SK-N-DZ (cell line): ENCODE results near the gene UVSSA.
"Not testable (repeated sequence)": the region's sequence is repeated elsewhere in the genome, so short reads cannot be mapped to it uniquely, and the experiment has no call there.

Source experiments
- DNase-seq: peaks from one replicate; pipeline ENCODE4 v3.0.0-alpha.2; 2015; ENCODE audit warnings: low spot score

UVSSA gene

GRCh38 chr4:1362046-1362445, 15.0 kb downstream of the UVSSA start:
- no peak for DNase-seq

GRCh38 chr4:1362521-1362920, 15.5 kb downstream of the UVSSA start:
- no peak for DNase-seq

GRCh38 chr4:1363513-1363912, 16.5 kb downstream of the UVSSA start:
- DNase-seq: peak; percentile 17

GRCh38 chr4:1364217-1364616, 17.2 kb downstream of the UVSSA start:
- DNase-seq: no peak

DNA sequence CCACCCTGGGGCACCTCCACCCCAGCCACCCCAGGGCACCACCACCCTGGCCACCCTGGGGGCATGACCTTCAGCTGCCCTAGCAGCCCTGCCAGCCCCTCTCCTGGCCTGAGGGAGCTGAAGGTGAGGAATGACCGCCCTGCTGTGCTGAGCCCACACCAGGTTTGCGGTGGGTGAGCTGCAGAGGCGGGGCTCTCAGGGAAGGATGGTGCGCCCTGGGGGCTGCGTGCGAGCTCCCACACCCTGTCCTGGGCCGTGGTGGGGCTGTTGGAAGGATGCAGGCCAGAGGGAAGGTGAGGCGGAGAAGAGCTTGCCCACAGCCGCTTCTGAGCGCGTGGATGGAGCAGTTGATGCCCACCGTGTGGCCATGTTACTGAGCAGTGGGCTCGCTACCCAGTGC, 17.7 kb downstream of the UVSSA start:
- DNase-seq: no peak

GRCh38 chr4:1365271-1366178, 18.5 kb downstream of the UVSSA start:
- DNase-seq: no peak

GRCh38 chr4:1366371-1367229, 19.6 kb downstream of the UVSSA start:
- no peak for DNase-seq

DNA sequence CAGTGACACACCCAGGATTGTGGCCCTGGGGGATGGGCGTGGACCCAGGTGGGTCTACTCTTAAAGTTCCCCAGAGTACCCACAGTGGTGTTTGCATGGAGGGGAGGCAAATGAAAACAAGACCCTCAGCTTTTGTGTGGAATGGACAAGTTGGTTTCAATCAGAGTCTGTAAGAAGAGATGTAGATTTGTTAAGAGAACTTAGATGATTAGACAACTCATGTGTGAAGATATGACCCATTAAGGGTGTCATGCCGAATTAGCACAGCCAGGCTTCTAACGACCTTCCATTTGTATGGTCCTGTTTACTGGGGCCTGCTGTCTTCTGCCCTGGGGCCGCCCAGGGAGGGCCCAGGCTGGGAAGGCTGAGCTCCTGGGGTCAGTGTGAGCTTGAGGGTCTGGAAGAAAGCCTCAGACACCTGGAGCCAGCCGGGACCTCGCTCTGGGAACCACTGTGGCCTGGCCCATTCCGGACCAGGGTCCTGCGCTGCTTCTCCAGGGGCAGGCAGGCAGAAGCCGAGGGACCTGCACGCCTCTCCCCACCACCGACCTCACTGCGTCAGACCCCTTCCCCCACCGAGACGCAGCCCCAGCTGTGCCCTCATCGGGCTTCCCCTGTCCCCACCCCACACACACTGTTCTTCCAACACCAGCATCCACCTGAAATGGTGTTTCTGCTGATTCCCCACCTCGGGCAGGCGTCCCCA, 20.4 kb downstream of the UVSSA start:
- no peak for DNase-seq

DNA sequence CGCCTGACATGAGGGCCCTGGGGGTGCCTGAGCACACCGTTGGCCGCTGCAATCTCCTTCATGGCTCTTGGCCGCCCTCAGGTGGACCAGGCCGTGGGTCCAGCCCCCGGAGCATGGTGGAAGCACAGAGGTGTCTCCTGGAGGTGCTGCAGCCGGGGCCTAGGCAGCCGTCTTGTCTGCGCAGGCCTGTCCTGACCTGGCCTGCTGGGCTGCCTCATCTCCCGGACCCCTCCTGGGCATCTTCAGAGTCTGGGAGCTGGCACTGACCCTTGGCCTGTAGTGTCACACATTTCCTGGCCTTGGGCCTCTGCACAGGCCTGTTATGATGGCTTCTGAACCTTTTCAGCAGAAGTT, 20.9 kb downstream of the UVSSA start:
- no peak for DNase-seq

- no peak for DNase-seq
Measured at GRCh38 chr4:1368421-1369090, 21.5 kb downstream of the UVSSA start.

GRCh38 chr4:1369091-1369450, 22.1 kb downstream of the UVSSA start:
- DNase-seq: no peak

- no peak for DNase-seq
Measured at GRCh38 chr4:1369479-1370079, 22.6 kb downstream of the UVSSA start.

- DNase-seq: no peak
Measured at GRCh38 chr4:1370321-1371124, 23.5 kb downstream of the UVSSA start.

DNA sequence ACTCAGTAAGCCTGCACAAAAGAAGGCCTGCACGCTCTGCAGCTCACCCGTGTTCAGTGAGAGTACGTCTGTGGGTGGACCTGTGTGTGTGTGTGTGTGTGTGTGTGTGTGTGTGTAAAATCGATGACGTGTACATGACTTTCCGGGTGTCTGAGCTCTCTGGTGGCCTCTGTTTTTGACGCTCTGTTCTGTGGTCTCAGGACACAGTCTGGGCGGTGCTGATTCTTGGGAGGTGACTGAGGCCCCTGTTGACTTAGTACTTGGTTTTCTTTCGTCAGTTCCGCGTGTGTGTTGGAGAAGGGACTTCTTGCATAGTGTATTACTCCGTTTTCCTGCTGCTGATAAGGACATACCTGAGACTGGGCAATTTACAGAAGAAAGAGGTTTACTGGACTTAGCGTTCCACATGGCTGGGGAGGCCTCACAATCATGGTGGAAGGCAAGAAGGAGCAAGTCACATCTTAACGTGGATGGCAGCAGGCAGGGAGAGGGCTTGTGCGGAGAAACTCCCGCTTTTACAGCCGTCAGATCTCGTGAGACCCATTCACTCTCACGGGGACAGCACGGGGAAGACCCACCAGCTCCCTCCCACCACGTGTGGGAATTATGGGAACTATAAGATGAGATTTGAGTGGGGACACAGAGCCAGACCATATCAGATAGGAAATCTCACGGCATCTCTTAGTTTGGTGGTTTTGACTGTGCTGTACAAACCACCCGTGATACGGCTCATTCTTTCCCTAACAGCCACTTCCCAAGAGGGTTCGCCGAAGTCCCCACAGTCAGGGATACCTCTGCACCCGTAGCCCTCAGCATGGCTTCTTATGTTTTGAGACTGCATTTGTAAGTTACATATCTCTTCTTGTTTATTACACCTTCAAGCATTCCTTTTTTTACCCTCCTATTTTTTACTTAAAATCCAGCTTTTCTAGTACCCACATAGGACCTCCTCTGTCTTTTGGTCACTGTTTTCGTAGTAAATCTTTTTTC, 24.5 kb downstream of the UVSSA start:
- no peak for DNase-seq

DNA sequence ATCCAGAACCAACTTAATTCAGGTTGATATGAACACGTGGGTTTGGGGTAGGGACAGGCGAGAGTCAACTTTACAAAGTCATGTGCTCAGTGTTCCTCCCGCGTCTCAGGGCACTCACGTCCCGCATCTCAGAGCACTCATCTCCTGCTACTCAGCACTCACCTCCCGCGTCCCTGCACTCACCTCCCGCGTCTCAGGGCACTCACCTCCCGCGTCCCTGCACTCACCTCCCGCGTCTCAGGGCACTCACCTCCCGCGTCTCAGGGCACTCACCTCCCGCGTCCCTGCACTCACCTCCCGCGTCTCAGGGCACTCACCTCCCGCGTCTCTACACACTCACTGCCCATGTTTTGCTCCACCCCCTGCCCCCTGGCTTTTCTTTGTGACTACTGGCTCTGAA, 25.6 kb downstream of the UVSSA start:
- not testable (repeated sequence) for DNase-seq

DNA sequence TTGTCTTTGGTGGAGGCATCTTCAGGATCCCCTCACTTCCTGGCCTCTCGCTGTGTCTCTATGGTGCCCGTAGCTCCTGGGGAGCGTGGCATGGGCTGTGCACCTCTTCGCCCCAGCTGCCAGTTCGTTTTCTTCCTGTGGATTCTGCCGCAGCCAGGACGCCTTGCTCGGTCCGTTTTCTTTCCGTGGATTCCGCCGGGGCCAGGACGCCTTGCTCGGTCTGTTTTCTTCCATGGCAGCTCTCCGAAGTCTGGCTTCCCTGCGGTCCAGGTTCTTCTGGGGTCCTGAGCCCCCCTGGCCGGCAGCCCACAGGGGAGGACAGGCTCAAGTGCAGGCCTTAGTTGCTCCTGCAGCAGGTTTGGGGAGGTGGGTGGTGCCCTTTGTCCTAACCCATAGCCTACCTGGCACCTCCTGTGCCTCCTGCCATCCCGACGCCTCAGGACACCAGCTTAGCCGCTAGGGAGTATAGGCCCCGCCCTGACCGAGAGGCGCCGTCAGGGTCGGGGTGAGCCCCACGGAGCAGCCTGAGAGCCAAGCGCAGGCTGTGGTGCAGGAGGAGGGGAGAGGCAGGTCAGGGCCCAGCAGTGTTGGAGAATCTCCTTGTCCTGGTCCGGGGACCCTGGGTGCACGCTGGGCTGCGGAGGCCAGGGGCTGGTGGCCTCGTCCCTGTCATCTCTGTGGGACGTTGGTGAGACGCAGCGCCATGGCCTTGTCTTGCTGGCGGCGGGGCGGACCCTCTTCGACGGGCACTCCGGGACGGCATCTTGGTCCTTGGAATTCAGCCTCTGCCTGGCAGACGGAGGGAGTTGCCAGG, 27.1 kb downstream of the UVSSA start:
- DNase-seq: no peak

DNA sequence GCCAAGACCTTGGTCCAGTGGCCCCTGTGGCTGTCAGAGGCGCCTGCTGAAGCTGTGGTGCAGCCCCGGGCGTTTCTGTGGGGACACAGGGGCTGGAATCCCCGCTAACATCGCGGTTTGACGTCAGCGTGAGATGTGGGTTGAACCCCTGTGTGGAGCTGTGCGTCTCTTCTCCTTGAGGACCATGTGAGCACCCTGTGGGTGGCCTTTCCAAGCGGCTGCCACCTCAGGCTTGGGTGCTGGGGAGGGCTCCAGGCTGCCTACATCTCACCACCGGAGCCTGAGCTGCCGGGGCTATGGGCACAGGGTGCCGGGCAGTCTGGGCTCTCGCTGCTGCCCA, 27.7 kb downstream of the UVSSA start:
- no peak for DNase-seq

GRCh38 chr4:1375051-1375721, 28.2 kb downstream of the UVSSA start:
- no peak for DNase-seq
